Measurements from ENCODE around the gene POLR2E. TPM values are rescaled to one million over a fixed set of nuclear protein-coding genes. Genes with fewer than 3 reads are reported as not detected.
A peak's percentile ranks its signal among the peaks of the same experiment; 100 is the strongest.

The POLR2E gene
- total and polyA plus RNA-seq, 9 donors: 69.6 to 149 (median 133) TPM

GRCh38 chr19:1110809-1111640 is 15.8 kb upstream of the POLR2E start:
- H3K4me1 ChIP-seq (ENCODE audit: control insufficient read depth, insufficient read depth, low read length): peaks cover 35% of the 10 kb centered on the region
- no peak overlapping the region for H3K4me3 ChIP-seq (ENCODE audit: low read length)
- WGBS (ENCODE audit: insufficient coverage): 45% methylated on average over 6 of the region's 18 CpGs
- DNase-seq: peak; percentile 65
- H3K27ac ChIP-seq (ENCODE audit: low read length): no peak overlapping the region
- H3K9me3 ChIP-seq (replicated peaks; ENCODE audit: control insufficient read depth, low read depth, low read length): no peaks in the 10 kb centered on the region
- H3K27me3 ChIP-seq (ENCODE audit: control insufficient read depth, insufficient read depth, low read length): no peaks in the 10 kb centered on the region
- H3K36me3 ChIP-seq (ENCODE audit: control insufficient read depth, insufficient read depth, low read length): peaks cover 44% of the 10 kb centered on the region

- peaks cover 48% of the 10 kb centered on the region for H3K36me3 ChIP-seq (ENCODE audit: control insufficient read depth, insufficient read depth, low read length)
- H3K27ac ChIP-seq (ENCODE audit: low read length): no peak overlapping the region
- WGBS (ENCODE audit: insufficient coverage): 83% methylated on average over 46 of the region's 54 CpGs
- H3K9me3 ChIP-seq (replicated peaks; ENCODE audit: control insufficient read depth, low read depth, low read length): no peaks in the 10 kb centered on the region
- peaks cover 45% of the 10 kb centered on the region for H3K4me1 ChIP-seq (ENCODE audit: control insufficient read depth, insufficient read depth, low read length)
- no peaks in the 10 kb centered on the region for H3K27me3 ChIP-seq (ENCODE audit: control insufficient read depth, insufficient read depth, low read length)
- no peak for DNase-seq
- H3K4me3 ChIP-seq (ENCODE audit: low read length): no peak overlapping the region
These were observed 14.8 kb upstream of the POLR2E start for GRCh38 chr19:1109697-1110671.

GRCh38 chr19:1109032-1109551 is 13.9 kb upstream of the POLR2E start:
- WGBS (ENCODE audit: insufficient coverage): 70% methylated on average over 36 of the region's 48 CpGs
- no peak overlapping the region for H3K27ac ChIP-seq (ENCODE audit: low read length)
- peaks cover 46% of the 10 kb centered on the region for H3K36me3 ChIP-seq (ENCODE audit: control insufficient read depth, insufficient read depth, low read length)
- no peak for DNase-seq
- H3K4me1 ChIP-seq (ENCODE audit: control insufficient read depth, insufficient read depth, low read length): peaks cover 46% of the 10 kb centered on the region
- H3K9me3 ChIP-seq (replicated peaks; ENCODE audit: control insufficient read depth, low read depth, low read length): no peaks in the 10 kb centered on the region
- no peak overlapping the region for H3K4me3 ChIP-seq (ENCODE audit: low read length)
- H3K27me3 ChIP-seq (ENCODE audit: control insufficient read depth, insufficient read depth, low read length): no peaks in the 10 kb centered on the region

- WGBS (ENCODE audit: insufficient coverage): 89% methylated on average over 77 of the region's 89 CpGs
- Histone ChIP-seq H3K27ac (ENCODE audit: low read length) (no peak overlapping the region), H3K27me3 (ENCODE audit: control insufficient read depth, insufficient read depth, low read length) (no peaks in the 10 kb centered on the region), H3K4me3 (ENCODE audit: low read length) (no peak overlapping the region), H3K9me3 (replicated peaks; ENCODE audit: control insufficient read depth, low read depth, low read length) (no peaks in the 10 kb centered on the region), H3K36me3 (ENCODE audit: control insufficient read depth, insufficient read depth, low read length) (peaks cover 43% of the 10 kb centered on the region), H3K4me1 (ENCODE audit: control insufficient read depth, insufficient read depth, low read length) (peaks cover 41% of the 10 kb centered on the region)
- no peak for DNase-seq
These were observed 13.3 kb upstream of the POLR2E start for GRCh38 chr19:1108291-1109031.

- Histone ChIP-seq H3K9me3 (replicated peaks; ENCODE audit: control insufficient read depth, low read depth, low read length) (no peaks in the 10 kb centered on the region), H3K4me1 (ENCODE audit: control insufficient read depth, insufficient read depth, low read length) (peaks cover 42% of the 10 kb centered on the region), H3K36me3 (ENCODE audit: control insufficient read depth, insufficient read depth, low read length) (peaks cover 43% of the 10 kb centered on the region), H3K27ac (ENCODE audit: low read length) (no peak overlapping the region), H3K4me3 (ENCODE audit: low read length) (no peak overlapping the region), H3K27me3 (ENCODE audit: control insufficient read depth, insufficient read depth, low read length) (no peaks in the 10 kb centered on the region)
- DNase-seq: no peak
- 88% methylated on average over 20 of the region's 25 CpGs for WGBS (ENCODE audit: insufficient coverage)
These were observed 12.6 kb upstream of the POLR2E start for GRCh38 chr19:1107661-1108261.

GRCh38 chr19:1106841-1107660 is 11.9 kb upstream of the POLR2E start:
- peaks cover 39% of the 10 kb centered on the region for H3K36me3 ChIP-seq (ENCODE audit: control insufficient read depth, insufficient read depth, low read length)
- H3K27me3 ChIP-seq (ENCODE audit: control insufficient read depth, insufficient read depth, low read length): no peaks in the 10 kb centered on the region
- H3K4me3 ChIP-seq (ENCODE audit: low read length): no peak overlapping the region
- DNase-seq: no peak
- no peaks in the 10 kb centered on the region for H3K9me3 ChIP-seq (replicated peaks; ENCODE audit: control insufficient read depth, low read depth, low read length)
- peaks cover 43% of the 10 kb centered on the region for H3K4me1 ChIP-seq (ENCODE audit: control insufficient read depth, insufficient read depth, low read length)
- 56% methylated on average over 13 of the region's 17 CpGs for WGBS (ENCODE audit: insufficient coverage)
- H3K27ac ChIP-seq (ENCODE audit: low read length): no peak overlapping the region

GRCh38 chr19:1105873-1106840 is 11.0 kb upstream of the POLR2E start:
- no peak overlapping the region for H3K4me3 ChIP-seq (ENCODE audit: low read length)
- no peak overlapping the region for H3K27ac ChIP-seq (ENCODE audit: low read length)
- DNase-seq: no peak
- peaks cover 39% of the 10 kb centered on the region for H3K36me3 ChIP-seq (ENCODE audit: control insufficient read depth, insufficient read depth, low read length)
- 78% methylated on average over 26 of the region's 32 CpGs for WGBS (ENCODE audit: insufficient coverage)
- H3K9me3 ChIP-seq (replicated peaks; ENCODE audit: control insufficient read depth, low read depth, low read length): no peaks in the 10 kb centered on the region
- peaks cover 47% of the 10 kb centered on the region for H3K4me1 ChIP-seq (ENCODE audit: control insufficient read depth, insufficient read depth, low read length)
- H3K27me3 ChIP-seq (ENCODE audit: control insufficient read depth, insufficient read depth, low read length): no peaks in the 10 kb centered on the region
